Measurements from ENCODE around the gene RNASE8. TPM values are rescaled to one million over a fixed set of nuclear protein-coding genes. Genes with fewer than 3 reads are reported as not detected.
A peak's percentile ranks its signal among the peaks of the same experiment; 100 is the strongest.

RNASE8 gene
- total and polyA plus RNA-seq, 8 donors, result not detected

DNA sequence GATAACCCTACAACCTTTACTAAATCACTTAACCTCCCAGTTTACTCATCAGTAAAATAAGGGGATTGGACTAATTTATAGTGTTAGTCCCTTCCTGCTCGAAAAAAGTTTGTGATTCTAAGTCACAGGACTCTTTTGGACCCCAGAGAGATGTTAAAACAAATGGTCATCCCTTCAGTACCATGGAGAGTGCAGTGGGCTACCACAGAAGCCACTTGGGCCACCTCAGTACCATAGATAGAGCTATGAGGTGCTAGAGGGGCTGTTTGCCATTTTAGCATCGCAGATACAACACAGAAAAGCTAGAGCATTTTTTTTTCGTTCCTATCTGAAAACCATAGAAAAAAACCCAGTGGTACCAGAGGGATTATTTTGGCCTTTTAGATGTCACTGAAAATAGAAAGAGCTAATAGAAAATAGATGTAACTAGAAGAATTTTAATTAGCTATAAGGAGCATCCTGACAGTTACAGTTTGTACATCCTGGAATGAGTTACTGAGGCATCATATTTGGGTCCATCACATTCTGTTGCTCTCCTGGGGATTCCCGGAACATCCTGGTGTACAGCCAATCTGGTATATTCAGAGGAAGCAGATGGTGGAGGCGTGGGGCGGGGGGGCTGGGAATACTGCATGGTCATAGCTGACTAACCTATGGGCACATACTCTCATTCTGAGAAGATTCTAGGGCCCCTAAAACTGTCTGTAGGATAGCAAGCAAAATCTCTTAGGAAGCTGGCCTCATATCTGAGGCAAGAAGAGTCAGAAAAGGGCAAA is 38.0 kb downstream of the RNASE8 start:
- Histone ChIP-seq H3K4me3 (no peak overlapping the region), H3K27me3 (no peaks in the 10 kb centered on the region), H3K36me3 (peaks cover 9 to 29% (median 19%) of the 10 kb centered on the region in 4 donors), H3K27ac (peak overlapping the region in 3 of 5 donors; percentile 92 to 96 (median 96)), H3K9me3 (no peaks in the 10 kb centered on the region), H3K4me1 (peaks cover 19 to 77% (median 46%) of the 10 kb centered on the region in 4 donors)
- TF ChIP-seq EP300 (IDR thresholded peaks at IDR 0.05) (no peak), POLR2A (IDR thresholded peaks at IDR 0.05) (no peak), POLR2AphosphoS5 (IDR thresholded peaks at IDR 0.05) (no peak)
- TF ChIP-seq, protein P1, sequence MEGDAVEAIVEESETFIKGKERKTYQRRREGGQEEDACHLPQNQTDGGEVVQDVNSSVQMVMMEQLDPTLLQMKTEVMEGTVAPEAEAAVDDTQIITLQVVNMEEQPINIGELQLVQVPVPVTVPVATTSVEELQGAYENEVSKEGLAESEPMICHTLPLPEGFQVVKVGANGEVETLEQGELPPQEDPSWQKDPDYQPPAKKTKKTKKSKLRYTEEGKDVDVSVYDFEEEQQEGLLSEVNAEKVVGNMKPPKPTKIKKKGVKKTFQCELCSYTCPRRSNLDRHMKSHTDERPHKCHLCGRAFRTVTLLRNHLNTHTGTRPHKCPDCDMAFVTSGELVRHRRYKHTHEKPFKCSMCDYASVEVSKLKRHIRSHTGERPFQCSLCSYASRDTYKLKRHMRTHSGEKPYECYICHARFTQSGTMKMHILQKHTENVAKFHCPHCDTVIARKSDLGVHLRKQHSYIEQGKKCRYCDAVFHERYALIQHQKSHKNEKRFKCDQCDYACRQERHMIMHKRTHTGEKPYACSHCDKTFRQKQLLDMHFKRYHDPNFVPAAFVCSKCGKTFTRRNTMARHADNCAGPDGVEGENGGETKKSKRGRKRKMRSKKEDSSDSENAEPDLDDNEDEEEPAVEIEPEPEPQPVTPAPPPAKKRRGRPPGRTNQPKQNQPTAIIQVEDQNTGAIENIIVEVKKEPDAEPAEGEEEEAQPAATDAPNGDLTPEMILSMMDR (IDR thresholded peaks at IDR 0.05), result no peak
- DNase-seq, result no peak
- intact Hi-C loops (cut with DNase I; ENCODE audit: low total_unique reads), result no loop called here
- WGBS, 5 donors, result 63 to 77% (median 68%) methylated on average over 6 of the region's 6 CpGs

DNA sequence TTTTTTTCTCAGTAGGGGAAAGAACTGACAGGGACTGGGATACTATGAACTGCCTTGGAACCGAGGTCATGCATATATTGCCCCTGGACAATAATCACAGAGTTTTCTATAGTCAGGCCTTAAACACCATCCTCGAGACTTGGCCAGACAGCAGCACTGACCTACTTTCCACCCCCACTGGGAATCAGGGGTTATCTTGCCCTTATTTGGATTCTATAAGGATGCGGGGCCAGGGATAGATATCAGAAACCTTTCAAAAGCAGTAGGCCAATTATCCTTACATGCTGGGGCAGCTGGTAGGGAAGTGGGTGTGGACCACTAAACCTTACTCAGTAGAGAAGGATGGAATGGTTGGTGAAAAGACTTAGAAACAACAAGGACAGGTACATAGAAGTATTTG is 38.8 kb downstream of the RNASE8 start:
- Histone ChIP-seq H3K27ac (peak overlapping the region; percentile 40 to 96 (median 92)), H3K4me3 (no peak overlapping the region), H3K4me1 (peaks cover 19 to 82% (median 48%) of the 10 kb centered on the region in 4 donors), H3K9me3 (no peaks in the 10 kb centered on the region), H3K27me3 (no peaks in the 10 kb centered on the region), H3K36me3 (peaks cover 8 to 21% (median 12%) of the 10 kb centered on the region in 4 donors)
- TF ChIP-seq EP300 (IDR thresholded peaks at IDR 0.05) (no peak), POLR2AphosphoS5 (IDR thresholded peaks at IDR 0.05) (no peak), POLR2A (IDR thresholded peaks at IDR 0.05) (no peak)
- TF ChIP-seq, protein P1 (IDR thresholded peaks at IDR 0.05), result no peak
- no peak for DNase-seq
- intact Hi-C loops (cut with DNase I; ENCODE audit: low total_unique reads), result no loop called here
- 49 to 68% (median 54%) methylated on average over 3 of the region's 3 CpGs for WGBS, 5 donors

DNA sequence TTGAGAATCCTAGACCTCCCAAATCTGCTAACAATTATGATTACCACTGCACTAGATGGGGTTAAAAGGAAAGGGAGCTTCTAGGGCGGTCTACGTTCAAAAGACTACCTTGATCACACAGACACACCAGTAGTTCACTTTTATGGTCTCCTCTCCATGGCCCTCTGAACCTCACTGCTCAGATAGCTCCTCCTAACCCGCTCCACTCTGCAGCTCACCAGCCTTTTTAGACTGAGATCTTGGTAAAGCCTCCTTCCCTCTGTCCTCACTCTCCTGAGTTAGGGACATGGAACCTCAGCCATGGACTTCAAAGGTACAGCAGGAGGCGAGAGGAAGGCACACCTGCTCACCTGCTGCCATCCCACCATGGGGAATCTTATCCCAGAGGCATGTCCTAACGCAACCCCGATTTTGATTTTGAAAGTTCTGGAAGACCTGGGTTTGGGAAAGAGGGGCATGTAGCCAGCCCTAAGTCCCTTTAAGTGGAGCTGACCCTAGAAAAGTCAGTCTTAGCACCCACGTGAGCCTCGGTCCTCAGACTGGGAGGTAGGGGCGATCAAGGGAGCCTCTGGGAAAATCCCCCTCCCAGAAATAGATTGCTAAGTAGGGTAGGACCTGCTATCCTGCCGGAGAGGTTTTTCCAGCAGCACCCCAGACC is 39.5 kb downstream of the RNASE8 start:
- no peaks in the 10 kb centered on the region for H3K9me3 ChIP-seq
- peak overlapping the region; percentile 62 to 76 (median 66) for H3K4me3 ChIP-seq
- peaks cover 1 to 14% (median 8%) of the 10 kb centered on the region in 4 donors for H3K36me3 ChIP-seq
- no peaks in the 10 kb centered on the region for H3K27me3 ChIP-seq
- WGBS, 5 donors, result 39 to 55% (median 41%) methylated on average over 10 of the region's 10 CpGs
- TF ChIP-seq POLR2AphosphoS5 (IDR thresholded peaks at IDR 0.05), result no peak
- no peak for TF ChIP-seq POLR2A (IDR thresholded peaks at IDR 0.05)
- TF ChIP-seq EP300 (IDR thresholded peaks at IDR 0.05), result no peak
- TF ChIP-seq, protein P1 (IDR thresholded peaks at IDR 0.05), result no peak
- intact Hi-C loops (cut with DNase I; ENCODE audit: low total_unique reads), result no loop called here
- DNase-seq, result no peak
- peaks cover 19 to 79% (median 45%) of the 10 kb centered on the region in 4 donors for H3K4me1 ChIP-seq
- peak overlapping the region; percentile 87 to 96 (median 92) for H3K27ac ChIP-seq

DNA sequence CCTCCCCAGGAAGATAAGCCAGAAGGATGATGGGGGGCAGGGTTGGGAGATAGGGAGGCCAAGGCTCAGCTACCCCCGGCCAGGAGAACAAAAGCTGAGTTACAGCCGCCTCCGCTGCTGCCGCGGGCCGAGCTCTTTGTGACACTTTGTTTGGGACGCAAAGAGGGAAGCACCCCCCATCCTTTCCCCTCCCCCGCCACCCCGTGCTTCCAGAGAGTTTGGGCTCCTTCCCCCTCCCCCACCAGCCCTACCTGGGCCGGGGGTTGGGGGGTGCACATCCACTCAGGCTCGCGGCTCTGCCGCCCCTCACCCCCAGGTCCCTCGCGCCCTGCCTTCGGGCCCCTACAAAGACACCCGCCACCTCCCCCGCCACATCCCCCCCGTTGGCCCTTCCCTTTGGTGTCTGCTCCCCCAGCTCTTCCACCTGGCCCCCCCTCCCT is 40.0 kb downstream of the RNASE8 start:
- H3K27ac ChIP-seq, result peak overlapping the region; percentile 87 to 96 (median 92)
- H3K9me3 ChIP-seq, result no peaks in the 10 kb centered on the region
- H3K4me3 ChIP-seq, result peak overlapping the region; percentile 62 to 76 (median 66)
- H3K4me1 ChIP-seq, result peaks cover 23 to 79% (median 42%) of the 10 kb centered on the region in 4 donors
- H3K36me3 ChIP-seq, result peaks cover 0 to 9% (median 5%) of the 10 kb centered on the region in 4 donors
- intact Hi-C loops (cut with DNase I; ENCODE audit: low total_unique reads), result no loop called here
- DNase-seq, result peak in 1 of 2 donors; percentile 75
- H3K27me3 ChIP-seq, result no peaks in the 10 kb centered on the region
- no peak for TF ChIP-seq EP300 (IDR thresholded peaks at IDR 0.05)
- no peak for TF ChIP-seq POLR2AphosphoS5 (IDR thresholded peaks at IDR 0.05)
- TF ChIP-seq, protein P1 (IDR thresholded peaks at IDR 0.05), result no peak
- WGBS, 5 donors, result 3 to 20% (median 5%) methylated on average over 1 to 19 of the region's 19 CpGs

Data from stomach (tissue), 9 donors.